GM10266 (cell line): ENCODE measurements around the gene SGPL1.

Experiments used
- DNase-seq: peaks from one replicate; pipeline ENCODE4 v3.0.0; 2012; ENCODE audit errors: extremely low spot score
- CTCF ChIP-seq: IDR thresholded peaks from 2 replicates; pipeline ENCODE4 v1.5.1; 2012; ENCODE audit warnings: mild to moderate bottlenecking, low read depth; ENCODE audit not compliant: control insufficient read depth, insufficient read depth; ENCODE audit errors: missing control alignments

The SGPL1 gene

GRCh38 chr10:70773965-70774809 is 41.6 kb upstream of the SGPL1 start:
- DNase-seq = no peak
- TF ChIP-seq CTCF = no peak

GRCh38 chr10:70774810-70775678 is 40.7 kb upstream of the SGPL1 start:
- no peak for DNase-seq
- no peak for TF ChIP-seq CTCF

- DNase-seq = no peak
- no peak for TF ChIP-seq CTCF
Measured at GRCh38 chr10:70775679-70776454, 39.9 kb upstream of the SGPL1 start.

GRCh38 chr10:70776455-70777005 is 39.2 kb upstream of the SGPL1 start:
- TF ChIP-seq CTCF = no peak
- no peak for DNase-seq

- no peak for TF ChIP-seq CTCF
- no peak for DNase-seq
Measured at GRCh38 chr10:70777063-70777875, 38.5 kb upstream of the SGPL1 start.

- DNase-seq = peak; percentile 2
- TF ChIP-seq CTCF = no peak
Measured at GRCh38 chr10:70778267-70778924, 37.4 kb upstream of the SGPL1 start.
